ENCODE results near the gene SUFU.

The SUFU gene

DNA sequence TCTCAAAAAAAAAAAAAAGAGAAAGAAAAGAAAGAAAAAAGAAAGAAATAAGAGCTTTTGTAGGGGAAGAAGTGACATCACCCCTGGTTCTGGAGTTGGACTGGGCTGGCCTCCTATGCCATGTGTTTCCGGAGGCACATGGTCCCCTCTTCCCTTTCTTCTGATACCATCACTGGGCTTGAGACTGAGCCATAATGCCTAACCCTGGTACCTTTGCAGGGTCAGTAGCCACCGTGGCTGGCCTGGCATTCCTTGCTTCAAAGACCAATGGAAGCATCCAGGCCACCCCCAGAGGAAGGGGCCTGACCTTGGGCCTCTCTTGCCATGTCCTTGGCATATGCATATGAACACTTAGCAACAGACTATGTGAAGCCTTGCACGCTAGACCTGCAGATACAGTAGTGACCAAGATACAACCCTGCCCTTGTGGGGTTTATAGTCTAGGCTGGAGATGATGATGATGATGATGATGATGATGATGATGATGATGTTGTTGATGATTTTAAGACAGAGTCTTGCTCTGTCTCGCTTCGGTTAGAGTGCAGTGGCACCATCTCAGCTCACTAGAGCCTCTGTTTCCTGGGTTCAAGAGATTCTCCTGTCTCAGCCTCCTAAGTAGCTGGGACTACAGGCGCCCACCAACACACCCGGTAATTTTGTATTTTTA, 31.8 kb downstream of the SUFU start:
- no peak overlapping the region for H3K4me2 ChIP-seq (ENCODE audit: low read length)
- H3K79me2 ChIP-seq: peaks cover 17% of the 10 kb centered on the region
- no peaks in the 10 kb centered on the region for H3K4me1 ChIP-seq
- H3K9ac ChIP-seq: no peak overlapping the region
- TF ChIP-seq, protein P1, sequence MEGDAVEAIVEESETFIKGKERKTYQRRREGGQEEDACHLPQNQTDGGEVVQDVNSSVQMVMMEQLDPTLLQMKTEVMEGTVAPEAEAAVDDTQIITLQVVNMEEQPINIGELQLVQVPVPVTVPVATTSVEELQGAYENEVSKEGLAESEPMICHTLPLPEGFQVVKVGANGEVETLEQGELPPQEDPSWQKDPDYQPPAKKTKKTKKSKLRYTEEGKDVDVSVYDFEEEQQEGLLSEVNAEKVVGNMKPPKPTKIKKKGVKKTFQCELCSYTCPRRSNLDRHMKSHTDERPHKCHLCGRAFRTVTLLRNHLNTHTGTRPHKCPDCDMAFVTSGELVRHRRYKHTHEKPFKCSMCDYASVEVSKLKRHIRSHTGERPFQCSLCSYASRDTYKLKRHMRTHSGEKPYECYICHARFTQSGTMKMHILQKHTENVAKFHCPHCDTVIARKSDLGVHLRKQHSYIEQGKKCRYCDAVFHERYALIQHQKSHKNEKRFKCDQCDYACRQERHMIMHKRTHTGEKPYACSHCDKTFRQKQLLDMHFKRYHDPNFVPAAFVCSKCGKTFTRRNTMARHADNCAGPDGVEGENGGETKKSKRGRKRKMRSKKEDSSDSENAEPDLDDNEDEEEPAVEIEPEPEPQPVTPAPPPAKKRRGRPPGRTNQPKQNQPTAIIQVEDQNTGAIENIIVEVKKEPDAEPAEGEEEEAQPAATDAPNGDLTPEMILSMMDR (IDR thresholded peaks at IDR 0.05): no peak
- no peaks in the 10 kb centered on the region for H3K27me3 ChIP-seq (ENCODE audit: control insufficient read depth, insufficient read depth, low read length)
- H3K27ac ChIP-seq: no peak overlapping the region
- H2AFZ ChIP-seq: no peak overlapping the region
- H3K36me3 ChIP-seq (ENCODE audit: control insufficient read depth, insufficient read depth, low read length): no peaks in the 10 kb centered on the region
- no peak overlapping the region for H3K4me3 ChIP-seq (ENCODE audit: low read depth, low read length)
- no peaks in the 10 kb centered on the region for H3K9me3 ChIP-seq (ENCODE audit: control insufficient read depth, low read length)

DNA sequence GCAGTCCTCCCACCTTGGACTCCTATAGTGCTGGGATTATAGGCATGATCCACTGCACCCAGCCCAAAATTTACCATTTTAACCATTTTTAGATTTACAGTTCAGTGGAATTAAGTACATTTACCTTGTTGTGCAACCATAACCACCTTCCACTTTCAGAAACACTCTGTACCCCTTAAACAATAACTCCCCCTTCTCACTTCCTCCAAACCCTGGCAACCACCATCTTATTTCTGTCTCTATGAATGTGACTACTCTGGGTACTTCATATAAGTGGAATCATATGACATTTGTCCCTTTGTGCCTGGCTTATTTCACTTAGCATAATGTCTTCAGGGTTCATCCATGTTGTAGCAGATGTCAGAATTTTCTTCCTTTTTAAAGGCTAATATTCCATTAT, 33.6 kb downstream of the SUFU start:
- no peaks in the 10 kb centered on the region for H3K9me3 ChIP-seq (ENCODE audit: control insufficient read depth, low read length)
- no peak overlapping the region for H3K9ac ChIP-seq
- H3K36me3 ChIP-seq (ENCODE audit: control insufficient read depth, insufficient read depth, low read length): no peaks in the 10 kb centered on the region
- no peak overlapping the region for H3K4me3 ChIP-seq (ENCODE audit: low read depth, low read length)
- H3K79me2 ChIP-seq: peaks cover 13% of the 10 kb centered on the region
- H2AFZ ChIP-seq: no peak overlapping the region
- TF ChIP-seq, protein P1 (IDR thresholded peaks at IDR 0.05): no peak
- H3K4me2 ChIP-seq (ENCODE audit: low read length): no peak overlapping the region
- no peaks in the 10 kb centered on the region for H3K4me1 ChIP-seq
- no peaks in the 10 kb centered on the region for H3K27me3 ChIP-seq (ENCODE audit: control insufficient read depth, insufficient read depth, low read length)
- H3K27ac ChIP-seq: no peak overlapping the region

DNA sequence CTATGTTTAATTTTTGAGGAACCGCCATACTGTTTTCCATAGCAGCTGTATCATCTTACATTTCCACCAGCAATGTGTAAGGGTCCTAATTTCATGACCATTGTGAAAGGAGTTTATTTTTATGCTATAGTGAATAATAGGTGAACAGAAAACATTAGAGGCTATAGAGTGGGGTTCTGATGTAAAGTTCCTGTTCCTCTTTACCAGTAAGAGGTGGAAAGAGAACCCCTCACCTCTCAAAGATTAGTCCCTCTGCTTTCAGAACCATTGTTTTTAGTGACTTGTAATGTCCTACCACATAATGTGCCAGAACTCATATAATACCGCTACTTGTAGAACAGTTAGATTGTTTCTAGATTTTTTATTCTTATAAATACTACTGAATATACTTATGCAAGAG, 34.2 kb downstream of the SUFU start:
- Histone ChIP-seq H3K4me2 (ENCODE audit: low read length) (no peak overlapping the region), H3K79me2 (peaks cover 9% of the 10 kb centered on the region), H2AFZ (no peak overlapping the region), H3K4me3 (ENCODE audit: low read depth, low read length) (no peak overlapping the region), H3K9me3 (ENCODE audit: control insufficient read depth, low read length) (no peaks in the 10 kb centered on the region), H3K27ac (no peak overlapping the region), H3K36me3 (ENCODE audit: control insufficient read depth, insufficient read depth, low read length) (no peaks in the 10 kb centered on the region), H3K9ac (no peak overlapping the region), H3K4me1 (no peaks in the 10 kb centered on the region), H3K27me3 (ENCODE audit: control insufficient read depth, insufficient read depth, low read length) (no peaks in the 10 kb centered on the region)
- TF ChIP-seq, protein P1 (IDR thresholded peaks at IDR 0.05): no peak

DNA sequence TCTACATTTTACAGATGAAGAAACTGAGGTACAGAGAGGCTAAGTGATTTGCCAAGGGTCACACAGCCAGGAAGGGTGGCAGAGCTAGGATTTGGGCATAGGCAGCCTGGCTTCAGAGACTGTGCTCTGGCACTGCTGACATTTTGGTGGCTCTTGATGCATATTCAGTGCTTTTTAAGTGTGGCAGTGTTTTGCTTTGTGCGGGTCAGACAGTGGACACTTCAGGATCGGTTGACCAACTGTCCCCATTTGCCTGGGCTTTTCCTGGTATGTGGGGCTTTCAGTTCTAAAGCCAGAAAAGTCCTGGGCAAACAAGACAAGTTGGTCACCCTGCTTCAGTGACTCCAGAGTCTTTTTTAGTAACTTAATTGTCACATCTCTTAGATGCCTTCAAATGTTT, 35.0 kb downstream of the SUFU start:
- no peak overlapping the region for H3K4me3 ChIP-seq (ENCODE audit: low read depth, low read length)
- H3K79me2 ChIP-seq: peaks cover 8% of the 10 kb centered on the region

More for the DNA sequence above, 35.0 kb downstream of the SUFU start:
- H3K27ac ChIP-seq: no peak overlapping the region
- no peak overlapping the region for H3K9ac ChIP-seq
- no peaks in the 10 kb centered on the region for H3K27me3 ChIP-seq (ENCODE audit: control insufficient read depth, insufficient read depth, low read length)
- no peaks in the 10 kb centered on the region for H3K4me1 ChIP-seq
- no peaks in the 10 kb centered on the region for H3K9me3 ChIP-seq (ENCODE audit: control insufficient read depth, low read length)
- no peaks in the 10 kb centered on the region for H3K36me3 ChIP-seq (ENCODE audit: control insufficient read depth, insufficient read depth, low read length)
- H2AFZ ChIP-seq: no peak overlapping the region
- H3K4me2 ChIP-seq (ENCODE audit: low read length): no peak overlapping the region
- TF ChIP-seq, protein P1 (IDR thresholded peaks at IDR 0.05): no peak
